GM03348 (cell line): Measurements from ENCODE around the gene DHDH.

Experiments used
- DNase-seq: peaks from one replicate; pipeline ENCODE4 v3.0.0; 2012; ENCODE audit warnings: low spot score

Gene DHDH

GRCh38 chr19:48966541-48967345 is 33.2 kb downstream of the DHDH start:
- no peak for DNase-seq

DNA sequence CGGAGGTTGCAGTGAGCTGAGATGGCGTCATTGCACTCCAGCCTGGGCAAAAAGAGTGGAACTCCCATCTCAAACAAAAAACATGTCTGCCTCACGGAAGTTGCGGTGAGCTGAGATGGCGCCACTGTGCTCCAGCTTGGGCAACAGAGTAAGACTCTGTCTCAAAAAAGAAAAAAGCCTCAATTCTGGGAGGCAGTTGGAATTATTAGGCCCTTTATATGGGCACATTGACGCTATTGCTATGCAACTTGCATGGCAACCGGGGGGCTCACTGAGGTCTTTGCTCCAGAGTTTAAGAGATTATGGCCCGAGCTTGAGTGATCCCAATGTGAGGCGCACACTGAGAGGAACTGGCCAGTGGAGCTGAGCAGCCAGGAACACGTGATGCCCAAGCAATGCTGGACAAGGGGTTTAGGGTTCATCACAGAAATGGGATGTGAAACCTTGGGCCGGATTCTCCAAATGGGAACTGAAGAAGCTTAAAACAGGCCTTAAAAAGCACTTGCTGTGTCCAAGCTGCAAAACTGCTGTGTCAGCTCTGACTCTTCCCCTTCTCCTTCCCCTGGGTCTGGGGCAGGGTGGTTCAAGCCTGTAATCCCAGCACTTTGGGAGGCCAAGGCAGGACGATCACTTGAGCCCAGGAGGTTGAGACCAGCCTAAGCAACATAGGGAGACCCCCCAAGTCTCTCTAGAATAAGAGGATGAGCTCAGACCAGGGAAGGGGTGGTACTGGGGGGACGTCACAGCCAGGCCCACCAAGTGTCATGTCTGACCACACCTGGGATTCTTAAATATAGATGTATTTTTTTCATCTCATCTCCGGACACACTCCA is 34.1 kb downstream of the DHDH start:
- no peak for DNase-seq

DNA sequence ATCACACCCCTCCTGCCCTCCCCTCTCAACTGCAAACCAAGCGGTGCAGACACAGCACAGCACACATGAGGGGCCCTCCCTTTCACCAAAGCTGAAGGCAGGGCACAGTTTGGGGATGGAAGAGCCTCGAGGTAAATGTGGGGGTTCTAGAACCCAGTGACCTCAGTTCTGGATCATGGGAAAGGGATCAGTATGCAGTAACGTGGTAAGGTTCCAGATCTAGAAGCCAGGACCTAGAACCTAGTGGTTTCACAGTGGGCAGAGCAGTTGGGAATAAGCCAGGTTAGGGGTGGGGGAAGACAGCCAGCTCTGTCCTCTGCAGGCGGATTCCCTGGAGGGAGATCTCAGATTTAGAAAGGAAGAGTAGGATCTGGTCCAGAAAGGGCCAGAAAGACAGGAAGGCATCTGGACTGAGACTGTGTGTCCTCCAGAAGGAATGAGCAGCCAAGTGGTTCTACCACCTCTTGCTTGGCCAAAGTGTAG is 34.7 kb downstream of the DHDH start:
- peak; percentile 38 for DNase-seq

DNA sequence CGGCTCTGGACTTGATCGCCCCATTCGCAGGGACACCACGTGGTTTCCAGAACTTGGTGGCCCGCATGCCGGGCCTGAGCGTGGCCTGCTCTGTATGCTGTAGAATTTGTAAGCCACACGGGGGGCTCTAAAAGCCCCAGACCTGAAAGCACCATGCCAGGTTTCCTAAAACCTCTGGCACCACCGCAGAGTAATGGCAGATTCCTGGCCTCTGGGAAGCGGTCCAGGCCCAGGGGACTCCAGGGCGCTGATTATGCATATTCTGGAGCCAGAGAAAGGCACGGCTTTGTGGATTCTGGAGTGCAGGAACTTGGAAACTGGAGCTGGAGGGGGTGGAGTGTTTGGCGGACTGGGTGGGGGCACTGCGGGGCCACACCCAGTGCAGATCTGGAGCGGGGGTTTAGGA is 35.3 kb downstream of the DHDH start:
- DNase-seq = no peak

DNA sequence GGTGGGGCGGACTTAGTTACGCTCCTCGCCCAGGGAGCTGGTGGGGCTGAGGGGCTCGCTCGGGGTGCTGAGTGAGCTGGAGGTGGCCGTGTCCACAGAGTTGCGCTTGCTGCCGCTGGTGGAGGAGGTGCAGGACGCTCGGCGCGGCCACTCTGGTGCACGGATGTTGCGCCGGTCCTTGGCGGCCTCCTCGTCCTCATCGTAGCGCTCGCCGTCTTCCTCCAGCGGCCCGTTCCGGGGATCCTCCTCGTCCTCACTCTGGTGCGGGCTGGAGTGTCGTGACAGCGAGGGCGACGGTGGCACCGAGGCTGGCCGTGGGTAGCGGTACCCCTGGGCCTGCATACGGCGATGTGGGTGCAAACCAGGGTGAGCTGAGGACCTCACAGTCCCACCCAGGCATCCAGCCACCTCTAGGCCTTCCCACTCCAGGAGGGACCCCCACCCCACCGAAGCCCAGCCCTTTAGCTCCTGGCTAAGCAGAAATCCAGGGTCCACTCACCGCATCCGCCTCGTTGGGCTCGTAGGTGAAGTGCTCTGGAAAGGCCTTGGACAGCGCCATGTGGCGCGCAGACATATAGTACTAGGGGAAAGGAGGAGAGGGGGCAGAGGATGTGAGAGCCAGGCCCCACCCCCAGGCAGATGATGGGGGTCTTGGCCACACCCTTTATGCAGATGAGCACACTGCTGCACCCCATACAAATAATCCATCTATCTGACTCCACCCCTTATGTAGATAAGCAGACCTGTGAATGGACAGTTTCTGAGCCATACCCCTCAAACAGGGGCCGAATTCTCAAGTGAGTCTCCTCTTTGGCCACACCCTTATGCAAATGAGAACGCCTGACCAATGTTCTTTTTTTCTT is 36.0 kb downstream of the DHDH start:
- DNase-seq = no peak

DNA sequence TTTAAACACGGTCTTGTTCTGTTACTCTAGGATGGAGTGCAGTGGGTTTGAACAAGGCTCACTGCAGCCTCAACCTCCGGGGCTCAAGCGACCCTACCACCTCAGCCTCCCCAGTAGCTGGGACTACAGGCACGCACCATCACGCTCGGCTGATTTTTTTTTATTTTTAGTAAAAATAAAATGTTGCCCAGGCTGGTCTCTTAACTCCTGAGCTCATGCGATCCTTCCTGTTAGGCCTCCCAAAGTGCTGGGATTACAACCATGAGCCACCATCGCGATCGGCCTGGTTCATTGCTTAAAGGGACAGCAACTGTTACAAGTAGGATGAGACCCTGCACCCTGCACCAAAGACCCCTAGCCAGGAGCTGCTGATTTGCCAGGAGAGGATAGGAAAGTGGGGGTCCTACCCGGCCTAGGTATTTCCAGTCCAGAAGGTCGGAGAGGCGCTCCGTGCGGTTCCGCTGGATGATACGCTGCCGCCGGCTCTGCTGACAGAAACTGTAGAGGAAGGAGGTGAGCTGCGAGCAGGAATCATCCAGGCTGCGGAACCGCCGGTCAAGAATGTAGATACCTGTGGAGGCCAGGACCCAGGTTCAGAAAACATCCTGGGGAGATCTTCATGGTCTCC is 36.8 kb downstream of the DHDH start:
- DNase-seq = no peak

- peak; percentile 81 for DNase-seq
Measured at GRCh38 chr19:48970923-48971395, 37.5 kb downstream of the DHDH start.

GRCh38 chr19:48975947-48976847 is 42.7 kb downstream of the DHDH start:
- no peak for DNase-seq

GRCh38 chr19:48977061-48977460 is 43.6 kb downstream of the DHDH start:
- no peak for DNase-seq

DNA sequence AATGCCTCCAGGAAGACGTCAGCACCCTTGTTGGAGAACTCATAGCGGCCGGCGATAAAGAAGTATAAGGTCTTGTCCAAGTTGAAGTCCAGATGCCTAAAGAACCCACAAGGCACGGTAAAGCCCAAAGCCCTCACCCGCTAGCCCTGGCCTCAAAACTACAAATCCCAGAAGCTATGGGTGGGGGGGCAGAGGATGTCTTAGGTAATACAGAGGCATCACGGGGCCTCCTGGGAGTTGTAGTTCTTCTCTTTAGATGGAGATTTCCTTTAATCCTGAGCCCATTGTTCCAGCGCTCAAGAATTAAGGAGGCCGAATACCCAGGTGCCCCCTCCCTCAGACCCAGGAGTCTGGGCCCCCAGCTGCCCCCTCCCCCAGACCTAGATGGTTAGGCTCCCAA is 48.8 kb downstream of the DHDH start:
- no peak for DNase-seq

- DNase-seq = no peak
Measured at GRCh38 chr19:48985711-48986110, 52.2 kb downstream of the DHDH start.

DNA sequence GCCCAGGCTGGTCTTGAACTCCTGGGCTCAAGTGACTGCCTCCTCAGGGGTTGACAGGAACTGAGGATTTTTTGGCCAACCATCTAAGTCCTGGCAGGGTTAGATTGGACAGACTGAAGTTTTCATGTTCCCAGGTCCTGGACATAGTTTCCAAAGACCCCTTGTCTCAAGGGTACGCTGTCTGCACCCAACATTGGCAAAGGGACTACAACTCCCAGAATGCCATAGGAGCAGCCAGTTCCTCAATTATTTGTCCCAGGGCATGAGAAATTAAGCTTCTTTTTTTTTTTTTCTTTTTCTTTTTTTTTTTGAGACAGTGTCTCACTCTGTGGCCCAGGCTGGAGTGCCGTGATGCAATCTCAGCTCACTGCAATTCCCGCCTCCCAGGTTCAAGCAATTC is 52.7 kb downstream of the DHDH start:
- no peak for DNase-seq

DNA sequence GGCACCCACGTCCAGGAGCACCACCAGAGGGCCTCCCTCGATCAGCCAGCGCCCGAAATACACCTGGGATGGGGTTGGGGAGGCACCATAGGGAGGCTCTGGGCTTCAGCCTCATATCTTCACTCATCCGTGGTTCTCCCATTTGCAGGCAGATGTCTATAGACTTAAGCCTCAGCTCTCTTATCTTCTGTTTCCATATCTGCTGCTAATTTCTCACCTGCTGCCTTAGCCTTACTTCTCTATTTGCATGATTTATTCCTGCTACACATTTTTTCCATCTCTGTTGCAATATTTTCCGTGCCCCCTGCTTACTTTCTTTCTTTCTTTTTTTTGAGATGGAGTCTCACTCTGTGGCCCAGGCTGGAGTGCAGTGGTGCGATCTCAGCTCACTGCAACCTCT is 53.8 kb downstream of the DHDH start:
- DNase-seq = no peak

DNA sequence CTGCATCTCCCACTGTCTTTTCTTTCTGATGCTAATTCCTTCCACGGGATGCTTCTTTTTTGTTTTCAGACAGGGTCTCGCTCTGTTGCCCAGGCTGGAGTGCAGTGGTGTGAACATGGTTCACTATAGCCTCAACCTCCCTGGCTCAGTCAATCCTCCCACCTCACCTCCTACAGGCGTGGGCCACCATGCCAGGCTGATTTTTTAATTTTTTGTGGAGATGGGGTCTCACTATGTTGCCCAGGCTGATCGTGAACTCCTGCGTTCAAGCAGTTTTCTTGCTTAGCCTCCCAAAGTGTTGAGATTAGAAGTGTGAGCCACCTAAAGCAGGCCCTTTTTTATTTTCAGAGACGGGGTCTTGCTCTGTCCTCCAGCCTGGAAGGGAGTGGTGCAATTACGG is 54.8 kb downstream of the DHDH start:
- DNase-seq = no peak

DNA sequence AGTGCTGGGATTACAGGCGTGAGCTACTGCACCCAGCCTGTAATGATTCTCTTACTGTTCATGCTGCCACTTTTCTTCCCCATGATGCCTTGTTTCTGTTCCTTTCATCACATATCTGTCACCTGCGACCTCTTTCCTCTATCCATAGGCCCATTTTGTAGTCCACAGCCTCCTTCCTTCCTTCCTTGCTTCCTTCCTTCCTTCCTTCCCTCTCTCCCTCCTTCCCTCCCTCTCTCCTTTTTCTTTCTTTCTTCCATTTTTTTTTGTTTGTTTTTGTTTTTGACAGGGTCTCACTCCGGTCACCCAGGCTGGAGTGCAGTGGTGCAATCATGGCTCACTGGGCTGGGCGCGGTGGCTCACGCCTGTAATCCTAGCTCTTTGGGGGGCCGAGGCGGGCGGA is 55.4 kb downstream of the DHDH start:
- no peak for DNase-seq

- no peak for DNase-seq
Measured at GRCh38 chr19:48989701-48990291, 56.3 kb downstream of the DHDH start.

DNA sequence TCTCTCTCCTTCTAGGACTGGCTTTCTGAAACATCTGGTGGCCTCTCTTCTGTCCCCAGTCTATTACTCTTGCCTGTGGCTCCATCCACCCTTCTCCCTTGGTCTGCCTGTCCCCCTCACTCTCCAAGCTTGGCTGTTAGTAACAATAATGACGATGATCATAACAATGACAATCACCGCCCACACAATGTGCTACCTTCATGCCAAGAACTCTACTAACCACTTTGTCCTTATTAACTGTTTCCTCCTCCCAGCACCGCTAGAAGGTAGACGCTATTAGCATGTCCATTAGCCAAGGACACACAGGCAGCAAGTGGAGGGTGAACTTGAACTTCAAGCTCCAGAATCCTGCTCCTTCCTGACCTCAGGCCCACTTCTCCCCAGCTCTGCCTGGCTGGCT is 56.9 kb downstream of the DHDH start:
- no peak for DNase-seq

DNA sequence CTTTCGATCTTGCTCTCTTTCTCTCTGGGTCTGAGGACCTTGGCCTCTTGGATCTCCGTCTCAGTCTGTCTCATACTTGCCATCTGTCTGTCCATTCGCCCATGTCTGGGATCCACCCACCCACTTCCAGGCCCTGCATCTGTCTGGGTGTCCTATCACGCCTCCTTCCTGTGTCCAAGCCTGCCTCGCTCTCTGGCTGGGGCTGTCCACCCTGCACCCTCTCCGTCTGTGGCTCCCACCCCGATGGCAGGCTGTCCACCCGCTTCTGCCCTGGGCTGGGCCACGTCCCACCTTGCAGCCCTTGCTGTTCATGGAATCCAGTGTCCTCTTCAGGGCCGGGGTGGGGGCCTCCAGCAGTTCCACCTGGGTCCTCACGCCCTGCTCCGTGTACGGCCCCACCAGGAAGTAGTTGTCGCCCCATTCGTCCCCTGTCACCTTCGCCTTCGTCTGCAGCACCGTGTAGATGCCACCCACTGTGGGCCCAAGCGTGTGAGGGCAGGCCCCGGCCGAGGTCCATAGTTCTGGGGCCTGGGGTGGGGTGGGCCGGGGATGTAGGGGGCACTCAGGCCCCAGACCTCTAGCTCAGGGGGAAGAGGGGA is 57.6 kb downstream of the DHDH start:
- no peak for DNase-seq

- DNase-seq = peak; percentile 92
Measured at GRCh38 chr19:48991873-48992580, 58.5 kb downstream of the DHDH start.
